Endothelial cell of umbilical vein (primary cell): ENCODE data around the gene ESRRB. TPM values are rescaled to one million over a fixed set of nuclear protein-coding genes. Genes with fewer than 3 reads are reported as not detected.

Experiments used
- Bru-seq: library from RNA; stranded (reverse); fragments of 400-500 nt; gene quantifications from one replicate; lab custom pipeline; 2021; lab: Mats Ljungman, UMichigan
- BruChase-seq, 2 experiments: library from RNA; stranded (reverse); fragments of 400-500 nt; gene quantifications; one replicate each; lab custom pipeline; 2021; lab: Mats Ljungman, UMichigan
- BruUV-seq: library from RNA; stranded (reverse); fragments of 400-500 nt; replicated peaks from 2 replicates; lab custom pipeline; 2021; lab: Mats Ljungman, UMichigan
- CTCF ChIA-PET: fragments of 300-600, 350-600 bp; sonication (Branson Sonifier 250); formaldehyde crosslinking; loops from one replicate; lab custom pipeline; 2021; ENCODE audit warnings: antibody characterized with exemption, inconsistent platforms; lab: Charles Lee
- POLR2A ChIA-PET: fragments of 300-600, 350-600 bp; sonication (Branson Sonifier 250); formaldehyde crosslinking; loops from one replicate; lab custom pipeline; 2021; ENCODE audit warnings: antibody characterized with exemption, inconsistent platforms; lab: Charles Lee
- DNase-seq: peaks from one replicate; pipeline ENCODE4 v3.0.0-alpha.2; 2011; ENCODE audit warnings: low read depth, low spot score
- FAIRE-seq: peaks from 2 replicates; lab custom pipeline; 2011; peaks lifted over from hg19 to GRCh38; lab: Jason Lieb, UNC
- H2AFZ ChIP-seq: 2 replicates; pipeline ENCODE4 v1.6.0; 2012; ENCODE audit warnings: low read depth, low read length, control low read depth, inconsistent platforms
- H3K27ac ChIP-seq: 2 replicates; pipeline ENCODE4 v1.5.1; 2011; ENCODE audit warnings: low read depth, mild to moderate bottlenecking, control low read depth, low read length, moderate library complexity; ENCODE audit not compliant: insufficient read depth
- H3K27me3 ChIP-seq, 2 experiments: 2 replicates each; pipeline versions ENCODE4 v1.6.0 to v1.6.1; 2011; ENCODE audit warnings: low read length in 2 of 2, mixed read lengths in 1 of 2; ENCODE audit not compliant: control insufficient read depth in 2 of 2, insufficient read depth in 2 of 2
- H3K36me3 ChIP-seq, 2 experiments: 2 replicates in 1 of 2; 3 replicates in 1 of 2; pipeline ENCODE4 v1.5.1; 2011; ENCODE audit warnings: low read length in 2 of 2, mild to moderate bottlenecking in 1 of 2, moderate library complexity in 1 of 2; ENCODE audit not compliant: control insufficient read depth in 2 of 2, insufficient read depth in 2 of 2; ENCODE audit errors: extremely low read depth in 1 of 2
- H3K4me1 ChIP-seq: 3 replicates; pipeline ENCODE4 v1.5.1; 2011; ENCODE audit warnings: mild to moderate bottlenecking, low read length; ENCODE audit not compliant: control insufficient read depth, insufficient read depth; ENCODE audit errors: extremely low read depth
- H3K4me2 ChIP-seq: 2 replicates; pipeline ENCODE4 v1.6.1; 2011; ENCODE audit warnings: low read length, control low read depth, mixed read lengths; ENCODE audit not compliant: insufficient read depth
- H3K4me3 ChIP-seq, 3 experiments: fragments of 200-600 bp in 1 of 3; sonication (generic), shearing (Covaris generic) in 1 of 3; replicated peaks in 1 of 3; 2 replicates each; pipeline ENCODE4 v1.5.1; 2011 to 2016; ENCODE audit warnings: control low read depth in 3 of 3, low read length in 3 of 3, mild to moderate bottlenecking in 2 of 3, inconsistent platforms in 1 of 3, low read depth in 1 of 3, moderate library complexity in 1 of 3; ENCODE audit not compliant: insufficient read depth in 1 of 3
- H3K79me2 ChIP-seq: 2 replicates; pipeline ENCODE4 v1.6.0; 2012; ENCODE audit warnings: low read length, inconsistent platforms; ENCODE audit not compliant: control insufficient read depth, insufficient read depth
- H3K9ac ChIP-seq: replicated peaks from 2 replicates; pipeline ENCODE3; 2011; ENCODE audit warnings: low read length, control low read depth; ENCODE audit not compliant: insufficient read depth; ENCODE audit errors: extremely low read depth
- H3K9me1 ChIP-seq: replicated peaks from 3 replicates; pipeline ENCODE4 v1.6.0; 2011; ENCODE audit warnings: mild to moderate bottlenecking, low read length; ENCODE audit not compliant: control insufficient read depth, insufficient read depth; ENCODE audit errors: extremely low read depth
- H3K9me3 ChIP-seq: replicated peaks from 2 replicates; pipeline ENCODE4 v1.5.1; 2012; ENCODE audit warnings: low read length, inconsistent platforms; ENCODE audit not compliant: control insufficient read depth, insufficient read depth
- H4K20me1 ChIP-seq: replicated peaks from 2 replicates; pipeline ENCODE3; 2011; ENCODE audit warnings: mild to moderate bottlenecking, low read length; ENCODE audit not compliant: control insufficient read depth, insufficient read depth; ENCODE audit errors: extremely low read depth
- CTCF ChIP-seq, 2 donors: IDR thresholded peaks; 1 replicate in 1 of 2; 2 replicates in 1 of 2; pipeline ENCODE4 v1.5.1; 2011; ENCODE audit warnings: low read length in 2 of 2, mild to moderate bottlenecking in 2 of 2, moderate library complexity in 2 of 2, control low read depth in 1 of 2, inconsistent platforms in 1 of 2, low read depth in 1 of 2; ENCODE audit not compliant: insufficient read depth in 1 of 2; ENCODE audit errors: extremely low read depth in 1 of 2
- EZH2 ChIP-seq: IDR thresholded peaks from 2 replicates; pipeline ENCODE4 v1.6.1; 2012; ENCODE audit warnings: borderline replicate concordance, low read depth, mild to moderate bottlenecking, moderate library complexity, low read length, inconsistent platforms; ENCODE audit not compliant: severe bottlenecking
- FOS ChIP-seq: IDR thresholded peaks from 2 replicates; pipeline ENCODE4 v1.6.1; 2011; ENCODE audit warnings: mild to moderate bottlenecking, low read length, moderate library complexity, borderline replicate concordance; ENCODE audit not compliant: insufficient read depth
- GATA2 ChIP-seq: IDR thresholded peaks from 2 replicates; pipeline ENCODE4 v1.7.0; 2011; ENCODE audit warnings: low read depth, mild to moderate bottlenecking, moderate library complexity, mixed read lengths, low read length; ENCODE audit not compliant: insufficient read length, insufficient read depth
- JUN ChIP-seq: IDR thresholded peaks from 2 replicates; pipeline ENCODE4 v1.6.1; 2011; ENCODE audit warnings: borderline replicate concordance, low read depth; ENCODE audit not compliant: insufficient read length, insufficient read depth
- MAX ChIP-seq: IDR thresholded peaks from 2 replicates; pipeline ENCODE4 v1.6.1; 2011; ENCODE audit not compliant: insufficient read depth, insufficient read length
- MYC ChIP-seq: IDR thresholded peaks from one replicate; pipeline ENCODE4 v1.6.1; 2011; ENCODE audit warnings: mild to moderate bottlenecking, low read depth, low read length
- POLR2A ChIP-seq: IDR thresholded peaks from 2 replicates; pipeline ENCODE4 v1.6.1; 2012; ENCODE audit warnings: low read depth, mild to moderate bottlenecking, control low read depth, low read length
- POLR2AphosphoS5 ChIP-seq: IDR thresholded peaks from 2 replicates; pipeline ENCODE4 v1.6.1; 2012; ENCODE audit warnings: low read depth, mild to moderate bottlenecking, control low read depth, low read length, moderate library complexity; ENCODE audit not compliant: insufficient read depth
- dilution Hi-C: fragments of 300-500 bp; cut with MboI; formaldehyde crosslinking; loops from one replicate; pipeline ENCODE4 v1.15.0; 2019; ENCODE audit warnings: low sequenced_read_pairs; ENCODE audit not compliant: extremely low pct_ligation_motif_present
- intact Hi-C: fragments of 100-400 bp; cut with micrococcal nuclease; formaldehyde crosslinking; loops from one replicate; pipeline ENCODE4 v1.10.0; 2022
- long read RNA-seq: library from polyadenylated mRNA; stranded (forward); transcript quantifications from one replicate; pipeline ENCODE4 v2.0.0, GENCODE V29; 2021
- polyA minus RNA-seq, 3 experiments: library from RNA; depleted of rRNA, polyadenylated mRNA; stranded (reverse); fragments of >200 nt; gene quantifications; 1 replicate in 1 of 3; 2 replicates in 2 of 3; pipeline ENCODE4 v1.2.3, GENCODE V29; 2011
- polyA plus RNA-seq, 4 experiments: library from polyadenylated mRNA; depleted of rRNA in 3 of 4; stranded (reverse) in 3 of 4; unstranded in 1 of 4; fragments of >200 nt; gene quantifications; 2 replicates each; pipeline versions ENCODE4 v1.2.1 to v1.2.3, GENCODE V29; 2011 to 2012; ENCODE audit warnings: missing spikeins in 1 of 4
- total RNA-seq: library from RNA; stranded (reverse); gene quantifications from 2 replicates; pipeline ENCODE4 v1.2.3, GENCODE V29; 2021

ESRRB gene
- total RNA-seq (not detected in 2 replicates), polyA plus RNA-seq (not detected in 2 replicates), polyA minus RNA-seq (0.10 and 0.15 TPM in 2 replicates), Bru-seq, nascent RNA (percentile 5 among the genes with signal in this experiment), BruChase-seq, experiment 1, labeled RNA remaining after a 6-hour chase (percentile 11 among the genes with signal in this experiment), BruChase-seq, experiment 2, labeled RNA remaining after a 2-hour chase (percentile 13 among the genes with signal in this experiment)
- polyA plus RNA-seq (2011; cell fraction: cytosol; rRNA removed): not detected in 2 replicates
- polyA plus RNA-seq (2011; cell fraction: nucleus; rRNA removed): not detected in 2 replicates
- polyA plus RNA-seq (2012): not detected in 2 replicates
- not detected for polyA minus RNA-seq (2011; cell fraction: cytosol; rRNA and poly(A)+ RNA removed)
- not detected in 2 replicates for polyA minus RNA-seq (2011; cell fraction: nucleus; rRNA and poly(A)+ RNA removed)
- long read RNA-seq: 0 reads

- H3K4me3 ChIP-seq: peak within 1 kb of the TSS in 2 of 3 experiments; percentile 21
- peak; percentile 9 for DNase-seq
Measured at GRCh38 chr14:76375947-76376404, at the start of gene ESRRB. TSS of gene ESRRB (plus strand) at chr14:76376137. CDS start at chr14:76376402, 265 bp downstream.

More at GRCh38 chr14:76375947-76376404, at the start of gene ESRRB:
- peak within 1 kb of the TSS; percentile 11 for H2AFZ ChIP-seq
- no peaks in the 10 kb centered on the region for H3K79me2 ChIP-seq
- H3K27ac ChIP-seq: no peak within 1 kb of the TSS
- dilution Hi-C loops: no loop called here
- no peaks in the 10 kb centered on the region for H4K20me1 ChIP-seq
- peaks cover 11% of the 10 kb centered on the region for H3K4me1 ChIP-seq
- BruUV-seq: no TSS peak
- no peaks in the 10 kb centered on the region for H3K36me3 ChIP-seq
- intact Hi-C loops: no loop called here
- TF ChIP-seq GATA2 (no peak), POLR2A (no peak), POLR2AphosphoS5 (no peak), EZH2 (no peak), MAX (no peak), CTCF (IDR thresholded peaks at IDR 0.05; ENCODE audit: extremely low read depth in 1 of 2, insufficient read depth in 1 of 2, low read depth in 1 of 2, low read length in 2 of 2) (no peak), JUN (no peak), MYC (no peak), FOS (no peak)
- H3K27me3 ChIP-seq: peaks cover 59 to 68% of the 10 kb centered on the region in 2 experiments
- peak within 1 kb of the TSS; percentile 27 for H3K4me2 ChIP-seq
- no peak within 1 kb of the TSS for H3K9ac ChIP-seq
- FAIRE-seq: no peak
- H3K9me1 ChIP-seq: no peaks in the 10 kb centered on the region
- POLR2A ChIA-PET: no interaction called here
- no peaks in the 10 kb centered on the region for H3K9me3 ChIP-seq
- CTCF ChIA-PET: no interaction called here
